Stimulated activated CD4-positive, alpha-beta T cell treated with anti-CD3 and anti-CD28 coated beads, Interleukin-15, amount 100 ng/mL, for 1 hour (primary cell): Measurements from ENCODE around the gene POU2F3.

Experiments
- DNase-seq, 2 donors: peaks; one replicate each; pipeline ENCODE4 v3.0.0-alpha.2; 2020; ENCODE audit warnings: low read depth in 1 of 2, low spot score in 1 of 2

The POU2F3 gene

DNA sequence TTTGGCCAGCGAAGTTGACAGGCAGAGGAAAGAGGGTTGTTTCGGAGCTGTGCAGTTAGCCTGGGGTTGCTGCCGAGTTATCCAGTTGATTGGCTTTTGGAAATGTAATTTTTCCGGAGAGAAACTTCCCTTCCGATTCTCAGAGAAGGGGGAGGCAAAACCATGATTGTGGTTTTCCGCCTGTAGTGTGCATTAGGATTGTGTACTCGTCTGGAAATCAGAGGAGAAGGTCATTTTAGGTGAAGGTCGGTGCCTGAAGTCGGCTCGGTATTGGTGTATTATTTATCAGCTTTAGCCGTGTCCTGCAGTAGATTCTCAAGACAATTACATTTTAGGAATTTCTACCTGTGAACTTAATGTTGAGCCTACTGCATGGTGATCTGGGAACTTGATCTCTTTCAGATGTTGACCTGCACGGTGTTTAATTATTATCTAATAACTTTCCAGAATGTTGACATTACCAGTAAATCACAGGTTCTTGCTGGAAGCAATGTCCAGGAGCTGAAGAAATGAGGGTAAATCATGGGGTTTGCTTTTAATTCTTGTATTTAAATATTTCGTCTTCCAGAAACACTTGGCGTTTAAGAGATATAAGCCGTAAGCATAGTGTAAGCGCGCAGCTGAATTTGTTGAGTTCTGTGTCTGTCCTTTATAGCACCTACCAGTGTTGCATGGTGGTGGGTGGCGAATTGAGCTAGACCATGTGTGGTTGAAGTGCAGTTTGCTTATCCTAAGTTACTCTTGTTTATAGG lies 97.6 kb downstream of the POU2F3 start:
- DNase-seq = no peak

- DNase-seq = no peak
These were observed 98.4 kb downstream of the POU2F3 start for GRCh38 chr11:120338107-120338933.

DNA sequence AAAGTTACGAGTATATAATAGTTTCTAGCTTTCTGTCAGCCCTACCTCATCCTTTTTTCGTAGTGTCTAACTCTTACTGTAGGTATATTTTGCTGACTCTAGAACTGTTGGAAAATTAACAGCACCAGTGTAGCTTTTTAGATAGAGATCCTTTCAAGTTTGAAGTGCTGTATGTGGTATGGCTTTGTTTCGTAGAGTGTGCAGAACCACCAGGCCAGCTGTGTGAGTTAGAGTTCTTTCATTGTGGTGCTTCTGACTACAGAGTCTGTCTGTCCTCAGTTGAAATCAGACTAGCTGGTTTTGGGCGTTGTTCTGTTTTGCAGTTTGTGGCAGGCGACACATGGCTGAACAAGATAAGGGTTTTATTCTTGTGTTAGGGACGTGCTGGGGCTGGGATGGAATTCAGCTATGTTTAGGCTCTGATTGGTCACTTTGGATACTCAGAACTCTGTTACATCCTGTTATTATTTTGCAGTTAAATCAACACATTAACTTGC lies 99.5 kb downstream of the POU2F3 start:
- DNase-seq = no peak

DNA sequence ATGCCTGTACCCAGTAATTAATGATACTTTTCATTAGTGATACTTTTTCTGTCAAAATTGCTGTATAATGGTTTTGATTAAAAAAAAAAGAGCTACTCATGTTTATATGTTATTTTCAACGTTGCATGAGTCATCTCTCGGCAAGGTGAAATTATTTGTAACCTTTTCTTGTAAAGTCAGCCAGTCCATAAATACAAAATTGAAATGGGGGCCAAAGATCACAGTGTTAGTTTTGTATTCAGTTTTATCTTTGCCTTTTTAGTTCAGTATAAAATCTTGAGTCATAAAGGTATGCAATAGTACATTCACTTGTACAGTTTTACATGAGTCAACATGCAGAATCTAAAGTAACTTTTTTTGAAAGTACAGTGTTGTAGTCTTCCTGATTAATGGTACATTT lies 100.6 kb downstream of the POU2F3 start:
- no peak for DNase-seq

- DNase-seq = no peak
These were observed 102.3 kb downstream of the POU2F3 start for GRCh38 chr11:120342226-120342625.

GRCh38 chr11:120342678-120343077 lies 102.7 kb downstream of the POU2F3 start:
- DNase-seq = no peak

DNA sequence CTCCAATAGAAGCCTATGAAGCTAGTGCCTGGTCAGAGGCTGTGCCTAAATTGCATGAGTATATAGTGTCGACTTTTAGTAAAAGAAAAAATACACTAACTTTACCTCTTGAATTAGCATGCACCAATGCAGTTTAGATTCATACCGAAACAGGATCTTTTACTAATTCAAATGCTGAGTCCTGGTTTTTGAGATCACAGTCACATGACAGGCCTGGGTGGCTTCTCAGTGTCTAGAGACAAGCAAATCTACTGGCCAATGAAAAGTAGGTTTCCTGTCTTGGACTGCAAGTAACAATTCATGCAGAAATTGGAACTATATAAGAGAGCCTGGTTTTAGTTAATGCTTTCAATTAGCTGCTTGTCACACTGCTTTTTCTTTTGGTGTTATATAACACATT lies 103.5 kb downstream of the POU2F3 start:
- no peak for DNase-seq

GRCh38 chr11:120344302-120345004 lies 104.5 kb downstream of the POU2F3 start:
- DNase-seq = no peak

GRCh38 chr11:120346233-120346632 lies 106.3 kb downstream of the POU2F3 start:
- no peak for DNase-seq

DNA sequence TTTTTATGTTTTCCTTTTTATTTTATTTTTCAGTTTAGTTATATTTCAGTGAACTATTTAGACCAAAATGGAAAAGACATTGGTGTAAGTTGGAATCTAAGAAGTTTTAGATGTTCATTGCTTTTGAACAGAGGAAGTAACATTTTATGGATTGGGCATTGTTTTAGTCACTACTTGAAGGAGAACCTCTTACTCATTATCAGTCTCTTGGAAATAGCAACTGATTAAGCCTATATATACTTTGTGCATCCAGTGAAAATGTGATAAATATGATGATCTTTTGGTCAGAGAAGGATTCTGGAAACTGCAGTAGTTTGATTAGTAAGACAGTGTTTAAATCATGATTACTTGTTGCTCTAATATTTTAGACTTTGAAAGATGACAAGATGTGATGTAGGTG lies 110.7 kb downstream of the POU2F3 start:
- DNase-seq = no peak

- no peak for DNase-seq
These were observed 112.5 kb downstream of the POU2F3 start for GRCh38 chr11:120352405-120352804.

- no peak for DNase-seq
These were observed 114.1 kb downstream of the POU2F3 start for GRCh38 chr11:120354068-120354467.

- DNase-seq = no peak
These were observed 114.8 kb downstream of the POU2F3 start for GRCh38 chr11:120354779-120355178.

GRCh38 chr11:120357620-120358019 lies 117.7 kb downstream of the POU2F3 start:
- no peak for DNase-seq

DNA sequence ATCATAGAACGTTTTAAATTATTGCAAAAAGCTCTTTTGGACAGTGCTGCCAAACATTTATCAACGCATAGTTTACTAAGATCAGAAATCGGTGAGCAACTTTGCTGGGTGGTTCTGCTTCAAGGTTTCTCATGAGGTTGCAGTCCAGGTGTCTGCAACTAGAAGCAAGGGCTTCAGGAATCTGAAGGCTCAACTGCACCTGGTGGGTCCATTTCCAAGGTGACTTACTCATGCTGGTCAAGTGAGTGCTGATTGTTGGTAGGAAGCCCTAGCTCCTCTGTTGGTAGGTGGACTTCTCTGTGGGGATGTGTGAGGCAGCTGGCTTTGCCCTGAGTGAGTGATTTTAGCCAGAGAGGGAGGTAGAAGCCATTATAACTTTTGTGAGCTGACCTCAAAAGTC lies 118.8 kb downstream of the POU2F3 start:
- DNase-seq = no peak

GRCh38 chr11:120363436-120363835 lies 123.5 kb downstream of the POU2F3 start:
- DNase-seq = no peak

GRCh38 chr11:120365512-120365911 lies 125.6 kb downstream of the POU2F3 start:
- no peak for DNase-seq
